GM23338 (cell line): ENCODE measurements around the gene FAM222A. TPM values are rescaled to one million over a fixed set of nuclear protein-coding genes. Genes with fewer than 3 reads are reported as not detected.

Source experiments
- ATAC-seq: fragments of 200-7000 bp; cut with Tn5 transposase; 3 replicates; pipeline ENCODE4 v1.9.1; 2020
- DNase-seq: peaks from one replicate; pipeline ENCODE4 v3.0.0-alpha.2; 2015; ENCODE audit warnings: low spot score
- H2AFZ ChIP-seq: fragments of 200-600 bp; sonication (generic); 2 replicates; pipeline ENCODE4 v1.8.0; 2016; ENCODE audit warnings: antibody characterized with exemption, mild to moderate bottlenecking, moderate library complexity
- H3F3A ChIP-seq: fragments of 200-600 bp; sonication (generic); replicated peaks from 2 replicates; pipeline ENCODE4 v1.8.0; 2017; ENCODE audit warnings: antibody characterized with exemption, mixed run types, low read depth
- H3K27ac ChIP-seq: fragments of 200-600 bp; sonication (generic); 2 replicates; pipeline ENCODE4 v1.6.1; 2016; ENCODE audit warnings: low read depth
- H3K27me3 ChIP-seq: fragments of 200-600 bp; sonication (generic); 2 replicates; pipeline ENCODE4 v1.8.0; 2016; ENCODE audit warnings: mild to moderate bottlenecking, mixed run types, moderate library complexity; ENCODE audit not compliant: insufficient read depth
- H3K36me3 ChIP-seq: fragments of 200-600 bp; sonication (generic); 2 replicates; pipeline ENCODE4 v1.8.0; 2016; ENCODE audit warnings: mild to moderate bottlenecking; ENCODE audit not compliant: insufficient read depth
- H3K4me1 ChIP-seq: fragments of 200-600 bp; sonication (generic); 2 replicates; pipeline ENCODE4 v1.8.0; 2016; ENCODE audit warnings: mild to moderate bottlenecking, moderate library complexity; ENCODE audit not compliant: insufficient read depth
- H3K4me2 ChIP-seq: fragments of 200-600 bp; sonication (generic); 2 replicates; pipeline ENCODE4 v1.7.1; 2017; ENCODE audit warnings: mixed run types
- H3K4me3 ChIP-seq: fragments of 200-600 bp; sonication (generic); 2 replicates; pipeline ENCODE4 v1.6.1; 2016; ENCODE audit warnings: mixed run types
- H3K79me2 ChIP-seq: fragments of 200-600 bp; sonication (generic); replicated peaks from 2 replicates; pipeline ENCODE4 v1.8.0; 2017; ENCODE audit warnings: mild to moderate bottlenecking; ENCODE audit not compliant: insufficient read depth
- H3K9me2 ChIP-seq: fragments of 200-600 bp; sonication (generic); 2 replicates; pipeline ENCODE4 v1.8.0; 2017; ENCODE audit not compliant: insufficient read depth
- H4K20me1 ChIP-seq: fragments of 200-600 bp; sonication (generic); replicated peaks from 2 replicates; pipeline ENCODE4 v1.8.0; 2017; ENCODE audit warnings: mild to moderate bottlenecking; ENCODE audit not compliant: insufficient read depth
- H3K27ac Mint-ChIP-seq: 2 replicates; pipeline ENCODE4 v1.8.0; 2020; ENCODE audit warnings: inconsistent platforms, mild to moderate bottlenecking, moderate library complexity, mixed read lengths
- H3K27me3 Mint-ChIP-seq: 3 replicates; pipeline ENCODE4 v1.8.0; 2022; ENCODE audit warnings: low read depth, mild to moderate bottlenecking, moderate library complexity, mixed read lengths, inconsistent platforms; ENCODE audit not compliant: insufficient read depth, poor library complexity
- H3K36me3 Mint-ChIP-seq: 3 replicates; pipeline ENCODE4 v1.8.0; 2021; ENCODE audit warnings: low read depth, mild to moderate bottlenecking, inconsistent platforms, moderate library complexity, mixed read lengths
- H3K4me1 Mint-ChIP-seq: 3 replicates; pipeline ENCODE4 v1.8.0; 2020; ENCODE audit warnings: mild to moderate bottlenecking, inconsistent platforms, mixed read lengths
- H3K4me3 Mint-ChIP-seq: 3 replicates; pipeline ENCODE4 v1.8.0; 2021; ENCODE audit warnings: moderate library complexity, mild to moderate bottlenecking, inconsistent platforms, mixed read lengths
- H3K9me3 Mint-ChIP-seq: 3 replicates; pipeline ENCODE4 v1.8.0; 2020; ENCODE audit warnings: moderate library complexity, mild to moderate bottlenecking, inconsistent platforms, mixed read lengths
- CREB1 ChIP-seq: fragments of 250-450 bp; sonication (Bioruptor Pico); IDR thresholded peaks from 2 replicates; pipeline ENCODE4 v1.5.0; 2020; ENCODE audit warnings: low read depth, mild to moderate bottlenecking, moderate library complexity
- EZH2 ChIP-seq: fragments of 200-600 bp; sonication (generic); IDR thresholded peaks from one replicate; pipeline ENCODE4 v1.8.0; 2017; ENCODE audit warnings: antibody characterized with exemption, mild to moderate bottlenecking, low read depth; ENCODE audit not compliant: unreplicated experiment
- EZH2phosphoT487 ChIP-seq: fragments of 200-600 bp; sonication (generic); IDR thresholded peaks from one replicate; pipeline ENCODE4 v1.8.1; 2018; ENCODE audit warnings: antibody characterized with exemption; ENCODE audit not compliant: unreplicated experiment
- JUNB ChIP-seq: IDR thresholded peaks from one replicate; pipeline ENCODE4 v1.6.1; 2016; ENCODE audit warnings: antibody characterized with exemption; ENCODE audit not compliant: unreplicated experiment
- NANOG ChIP-seq: IDR thresholded peaks from 2 replicates; pipeline ENCODE4 v1.6.1; 2016; ENCODE audit warnings: antibody characterized with exemption, borderline replicate concordance
- POLR2AphosphoS5 ChIP-seq: IDR thresholded peaks from 2 replicates; pipeline ENCODE4 v1.6.1; 2016; ENCODE audit warnings: antibody characterized with exemption, low read depth
- REST ChIP-seq: IDR thresholded peaks from one replicate; pipeline ENCODE4 v1.6.1; 2018; ENCODE audit warnings: antibody characterized with exemption; ENCODE audit not compliant: unreplicated experiment
- STAT1 ChIP-seq: IDR thresholded peaks from one replicate; pipeline ENCODE4 v1.6.1; 2016; ENCODE audit warnings: antibody characterized with exemption; ENCODE audit not compliant: unreplicated experiment
- polyA plus RNA-seq: library from polyadenylated mRNA; unstranded; fragments of >200 nt; fragmentation: Nextera tagmentation; extraction: Ambion mirVana; gene quantifications from 2 replicates; pipeline ENCODE4 v1.2.1, GENCODE V29; 2016
- total RNA-seq: library from RNA; depleted of rRNA; stranded (reverse); fragments of >200 nt; shearing (Covaris generic); gene quantifications from 2 replicates; pipeline ENCODE4 v1.2.3, GENCODE V29; 2014
- TF ChIP-seq, protein P1 (sequence below), 2 experiments: fragments of 200-600 bp in 1 of 2; sonication (generic) in 1 of 2; conservative IDR thresholded peaks; 2 replicates each; pipeline versions ENCODE4 v1.5.1 to v1.6.1; 2016 to 2017; ENCODE audit warnings: antibody characterized with exemption in 2 of 2, low read depth in 2 of 2, mild to moderate bottlenecking in 2 of 2, moderate library complexity in 1 of 2
- TF ChIP-seq, protein P2 (sequence below): fragments of 250-450 bp; sonication (Bioruptor Pico); IDR thresholded peaks from 2 replicates; pipeline ENCODE4 v1.5.0; 2020; ENCODE audit warnings: mild to moderate bottlenecking, moderate library complexity

Gene FAM222A
- total and polyA plus RNA-seq, 2 experiments from 2014 or later: 0.78 to 2.1 TPM

DNA sequence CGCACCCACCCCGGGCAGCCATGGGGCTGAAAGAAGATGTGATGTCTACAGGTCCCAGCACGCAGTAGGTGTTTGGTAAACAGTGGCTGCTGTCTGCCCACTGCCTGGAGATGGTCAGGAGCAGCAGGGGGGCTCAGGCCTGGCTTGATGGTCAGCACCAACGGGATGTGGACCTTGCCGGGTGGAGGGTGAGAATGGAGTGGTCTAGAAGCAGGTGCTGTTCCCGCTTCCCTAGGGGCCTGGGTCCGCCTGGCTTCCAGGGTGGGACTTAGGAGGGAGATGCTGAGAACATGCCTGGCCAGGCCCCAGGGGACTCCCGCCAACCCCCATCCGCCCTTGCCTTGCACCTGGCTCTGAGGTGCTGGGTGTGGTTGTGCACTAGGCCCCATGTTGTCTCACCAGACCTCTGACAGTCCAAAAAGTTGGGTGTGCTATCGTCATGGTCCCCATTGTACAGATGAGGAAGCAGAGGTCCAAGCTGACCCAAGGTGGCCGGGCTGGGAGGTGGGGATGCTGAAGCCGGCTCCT, 12.9 kb downstream of the FAM222A start:
- Histone ChIP-seq H3K79me2 (no peaks in the 10 kb centered on the region), H3F3A (no peaks in the 10 kb centered on the region), H3K4me2 (no peak overlapping the region), H3K27ac (no peak overlapping the region), H3K4me1 (no peaks in the 10 kb centered on the region), H3K4me3 (no peak overlapping the region), H3K27me3 (no peaks in the 10 kb centered on the region), H3K9me2 (no peaks in the 10 kb centered on the region), H4K20me1 (no peaks in the 10 kb centered on the region), H3K36me3 (no peaks in the 10 kb centered on the region), H2AFZ (no peak overlapping the region)
- Mint-ChIP-seq H3K9me3 (no peaks in the 10 kb centered on the region), H3K4me3 (no peak overlapping the region), H3K36me3 (no peaks in the 10 kb centered on the region), H3K4me1 (peaks cover 9% of the 10 kb centered on the region), H3K27me3 (peaks cover 10% of the 10 kb centered on the region), H3K27ac (no peak overlapping the region)
- DNase-seq: no peak
- TF ChIP-seq, protein P1, sequence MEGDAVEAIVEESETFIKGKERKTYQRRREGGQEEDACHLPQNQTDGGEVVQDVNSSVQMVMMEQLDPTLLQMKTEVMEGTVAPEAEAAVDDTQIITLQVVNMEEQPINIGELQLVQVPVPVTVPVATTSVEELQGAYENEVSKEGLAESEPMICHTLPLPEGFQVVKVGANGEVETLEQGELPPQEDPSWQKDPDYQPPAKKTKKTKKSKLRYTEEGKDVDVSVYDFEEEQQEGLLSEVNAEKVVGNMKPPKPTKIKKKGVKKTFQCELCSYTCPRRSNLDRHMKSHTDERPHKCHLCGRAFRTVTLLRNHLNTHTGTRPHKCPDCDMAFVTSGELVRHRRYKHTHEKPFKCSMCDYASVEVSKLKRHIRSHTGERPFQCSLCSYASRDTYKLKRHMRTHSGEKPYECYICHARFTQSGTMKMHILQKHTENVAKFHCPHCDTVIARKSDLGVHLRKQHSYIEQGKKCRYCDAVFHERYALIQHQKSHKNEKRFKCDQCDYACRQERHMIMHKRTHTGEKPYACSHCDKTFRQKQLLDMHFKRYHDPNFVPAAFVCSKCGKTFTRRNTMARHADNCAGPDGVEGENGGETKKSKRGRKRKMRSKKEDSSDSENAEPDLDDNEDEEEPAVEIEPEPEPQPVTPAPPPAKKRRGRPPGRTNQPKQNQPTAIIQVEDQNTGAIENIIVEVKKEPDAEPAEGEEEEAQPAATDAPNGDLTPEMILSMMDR (conservative IDR thresholded peaks at IDR 0.05; ENCODE audit: low read depth in 2 of 2): no peak
- no peak for TF ChIP-seq NANOG
- no peak for TF ChIP-seq POLR2AphosphoS5
- TF ChIP-seq JUNB: no peak
- TF ChIP-seq CREB1 (CRISPR knock-in tag): no peak
- no peak for TF ChIP-seq EZH2
- ATAC-seq: no peak

DNA sequence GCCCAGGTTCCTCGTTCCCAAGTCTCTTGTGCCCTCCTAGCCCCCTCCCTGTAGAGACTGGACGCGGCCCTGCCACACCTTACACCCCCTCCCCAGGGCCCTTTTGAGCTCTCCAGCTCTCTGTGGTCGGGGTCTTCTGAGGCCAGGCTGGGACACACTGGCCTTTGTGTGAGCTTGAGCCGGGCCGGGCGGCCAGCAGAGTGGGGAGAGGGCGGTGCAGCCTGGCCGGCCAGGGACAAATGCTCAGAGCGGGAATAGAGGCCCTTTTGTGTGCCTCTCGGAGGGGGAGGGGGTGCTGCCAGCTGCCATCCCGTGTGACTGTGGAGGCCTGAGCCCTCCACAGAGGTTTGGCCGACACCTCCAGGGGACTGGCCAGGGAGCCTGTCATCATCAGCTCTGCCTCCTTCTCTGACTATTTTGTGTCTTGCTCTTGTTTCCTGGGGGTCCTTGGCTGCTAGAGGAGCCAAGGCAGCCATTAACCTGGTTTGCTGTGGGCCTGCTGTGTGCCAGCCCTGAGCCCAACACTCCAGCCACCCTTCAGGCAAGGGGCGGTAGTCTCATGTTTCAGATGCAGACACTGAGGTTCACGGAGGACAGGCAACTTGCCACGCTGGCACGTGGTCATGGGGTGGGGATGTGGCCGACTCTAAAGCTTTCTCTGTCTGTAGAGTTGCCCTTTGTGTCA, 13.6 kb downstream of the FAM222A start:
- Histone ChIP-seq H3K4me3 (no peak overlapping the region), H3K4me2 (no peak overlapping the region), H2AFZ (no peak overlapping the region), H3F3A (no peaks in the 10 kb centered on the region), H3K79me2 (no peaks in the 10 kb centered on the region), H4K20me1 (no peaks in the 10 kb centered on the region), H3K27ac (no peak overlapping the region), H3K36me3 (no peaks in the 10 kb centered on the region), H3K27me3 (no peaks in the 10 kb centered on the region), H3K9me2 (no peaks in the 10 kb centered on the region), H3K4me1 (no peaks in the 10 kb centered on the region)
- Mint-ChIP-seq H3K27me3 (peaks cover 5% of the 10 kb centered on the region), H3K36me3 (no peaks in the 10 kb centered on the region), H3K9me3 (no peaks in the 10 kb centered on the region), H3K27ac (no peak overlapping the region), H3K4me1 (peaks cover 9% of the 10 kb centered on the region), H3K4me3 (no peak overlapping the region)
- DNase-seq: no peak
- ATAC-seq: peak; percentile 35
- TF ChIP-seq, protein P2, sequence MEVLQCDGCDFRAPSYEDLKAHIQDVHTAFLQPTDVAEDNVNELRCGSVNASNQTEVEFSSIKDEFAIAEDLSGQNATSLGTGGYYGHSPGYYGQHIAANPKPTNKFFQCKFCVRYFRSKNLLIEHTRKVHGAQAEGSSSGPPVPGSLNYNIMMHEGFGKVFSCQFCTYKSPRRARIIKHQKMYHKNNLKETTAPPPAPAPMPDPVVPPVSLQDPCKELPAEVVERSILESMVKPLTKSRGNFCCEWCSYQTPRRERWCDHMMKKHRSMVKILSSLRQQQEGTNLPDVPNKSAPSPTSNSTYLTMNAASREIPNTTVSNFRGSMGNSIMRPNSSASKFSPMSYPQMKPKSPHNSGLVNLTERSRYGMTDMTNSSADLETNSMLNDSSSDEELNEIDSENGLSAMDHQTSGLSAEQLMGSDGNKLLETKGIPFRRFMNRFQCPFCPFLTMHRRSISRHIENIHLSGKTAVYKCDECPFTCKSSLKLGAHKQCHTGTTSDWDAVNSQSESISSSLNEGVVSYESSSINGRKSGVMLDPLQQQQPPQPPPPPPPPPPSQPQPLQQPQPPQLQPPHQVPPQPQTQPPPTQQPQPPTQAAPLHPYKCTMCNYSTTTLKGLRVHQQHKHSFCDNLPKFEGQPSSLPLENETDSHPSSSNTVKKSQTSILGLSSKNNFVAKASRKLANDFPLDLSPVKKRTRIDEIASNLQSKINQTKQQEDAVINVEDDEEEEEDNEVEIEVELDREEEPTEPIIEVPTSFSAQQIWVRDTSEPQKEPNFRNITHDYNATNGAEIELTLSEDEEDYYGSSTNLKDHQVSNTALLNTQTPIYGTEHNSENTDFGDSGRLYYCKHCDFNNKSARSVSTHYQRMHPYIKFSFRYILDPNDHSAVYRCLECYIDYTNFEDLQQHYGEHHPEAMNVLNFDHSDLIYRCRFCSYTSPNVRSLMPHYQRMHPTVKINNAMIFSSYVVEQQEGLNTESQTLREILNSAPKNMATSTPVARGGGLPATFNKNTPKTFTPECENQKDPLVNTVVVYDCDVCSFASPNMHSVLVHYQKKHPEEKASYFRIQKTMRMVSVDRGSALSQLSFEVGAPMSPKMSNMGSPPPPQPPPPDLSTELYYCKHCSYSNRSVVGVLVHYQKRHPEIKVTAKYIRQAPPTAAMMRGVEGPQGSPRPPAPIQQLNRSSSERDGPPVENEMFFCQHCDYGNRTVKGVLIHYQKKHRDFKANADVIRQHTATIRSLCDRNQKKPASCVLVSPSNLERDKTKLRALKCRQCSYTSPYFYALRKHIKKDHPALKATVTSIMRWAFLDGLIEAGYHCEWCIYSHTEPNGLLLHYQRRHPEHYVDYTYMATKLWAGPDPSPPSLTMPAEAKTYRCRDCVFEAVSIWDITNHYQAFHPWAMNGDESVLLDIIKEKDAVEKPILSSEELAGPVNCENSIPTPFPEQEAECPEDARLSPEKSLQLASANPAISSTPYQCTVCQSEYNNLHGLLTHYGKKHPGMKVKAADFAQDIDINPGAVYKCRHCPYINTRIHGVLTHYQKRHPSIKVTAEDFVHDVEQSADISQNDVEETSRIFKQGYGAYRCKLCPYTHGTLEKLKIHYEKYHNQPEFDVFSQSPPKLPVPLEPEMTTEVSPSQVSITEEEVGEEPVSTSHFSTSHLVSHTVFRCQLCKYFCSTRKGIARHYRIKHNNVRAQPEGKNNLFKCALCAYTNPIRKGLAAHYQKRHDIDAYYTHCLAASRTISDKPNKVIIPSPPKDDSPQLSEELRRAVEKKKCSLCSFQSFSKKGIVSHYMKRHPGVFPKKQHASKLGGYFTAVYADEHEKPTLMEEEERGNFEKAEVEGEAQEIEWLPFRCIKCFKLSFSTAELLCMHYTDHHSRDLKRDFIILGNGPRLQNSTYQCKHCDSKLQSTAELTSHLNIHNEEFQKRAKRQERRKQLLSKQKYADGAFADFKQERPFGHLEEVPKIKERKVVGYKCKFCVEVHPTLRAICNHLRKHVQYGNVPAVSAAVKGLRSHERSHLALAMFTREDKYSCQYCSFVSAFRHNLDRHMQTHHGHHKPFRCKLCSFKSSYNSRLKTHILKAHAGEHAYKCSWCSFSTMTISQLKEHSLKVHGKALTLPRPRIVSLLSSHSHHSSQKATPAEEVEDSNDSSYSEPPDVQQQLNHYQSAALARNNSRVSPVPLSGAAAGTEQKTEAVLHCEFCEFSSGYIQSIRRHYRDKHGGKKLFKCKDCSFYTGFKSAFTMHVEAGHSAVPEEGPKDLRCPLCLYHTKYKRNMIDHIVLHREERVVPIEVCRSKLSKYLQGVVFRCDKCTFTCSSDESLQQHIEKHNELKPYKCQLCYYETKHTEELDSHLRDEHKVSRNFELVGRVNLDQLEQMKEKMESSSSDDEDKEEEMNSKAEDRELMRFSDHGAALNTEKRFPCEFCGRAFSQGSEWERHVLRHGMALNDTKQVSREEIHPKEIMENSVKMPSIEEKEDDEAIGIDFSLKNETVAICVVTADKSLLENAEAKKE (CRISPR knock-in tag): no peak
- TF ChIP-seq STAT1 (no peak), EZH2phosphoT487 (no peak), REST (no peak)
